Measurements from ENCODE around the gene GALNT17. TPM values are rescaled to one million over a fixed set of nuclear protein-coding genes. Genes with fewer than 3 reads are reported as not detected.

Gene GALNT17
- total RNA-seq, 1 donor, result not detected

GRCh38 chr7:71278257-71278656 lies 146.3 kb downstream of the GALNT17 start:
- no peak for DNase-seq (ENCODE audit: low read depth in 2 of 3, low spot score in 2 of 3)

GRCh38 chr7:71281261-71281660 lies 149.3 kb downstream of the GALNT17 start:
- DNase-seq (ENCODE audit: low read depth in 2 of 3, low spot score in 2 of 3), result no peak

- DNase-seq (ENCODE audit: low read depth in 2 of 3, low spot score in 2 of 3), result no peak
These were observed 151.9 kb downstream of the GALNT17 start for GRCh38 chr7:71283802-71284201.

- DNase-seq (ENCODE audit: low read depth in 2 of 3, low spot score in 2 of 3), result no peak
These were observed 153.7 kb downstream of the GALNT17 start for GRCh38 chr7:71285571-71286145.

GRCh38 chr7:71286336-71286735 lies 154.4 kb downstream of the GALNT17 start:
- no peak for DNase-seq (ENCODE audit: low read depth in 2 of 3, low spot score in 2 of 3)

- DNase-seq (ENCODE audit: low read depth in 2 of 3, low spot score in 2 of 3), result no peak
These were observed 155.0 kb downstream of the GALNT17 start for GRCh38 chr7:71286924-71287323.

- no peak for DNase-seq (ENCODE audit: low read depth in 2 of 3, low spot score in 2 of 3)
These were observed 158.5 kb downstream of the GALNT17 start for GRCh38 chr7:71290452-71290851.

- DNase-seq (ENCODE audit: low read depth in 2 of 3, low spot score in 2 of 3), result no peak
These were observed 166.4 kb downstream of the GALNT17 start for GRCh38 chr7:71298378-71298777.

GRCh38 chr7:71300086-71300485 lies 168.1 kb downstream of the GALNT17 start:
- no peak for DNase-seq (ENCODE audit: low read depth in 2 of 3, low spot score in 2 of 3)

GRCh38 chr7:71300603-71301002 lies 168.7 kb downstream of the GALNT17 start:
- no peak for DNase-seq (ENCODE audit: low read depth in 2 of 3, low spot score in 2 of 3)

GRCh38 chr7:71301167-71301566 lies 169.2 kb downstream of the GALNT17 start:
- no peak for DNase-seq (ENCODE audit: low read depth in 2 of 3, low spot score in 2 of 3)

- no peak for DNase-seq (ENCODE audit: low read depth in 2 of 3, low spot score in 2 of 3)
These were observed 171.6 kb downstream of the GALNT17 start for GRCh38 chr7:71303566-71303965.

GRCh38 chr7:71308096-71308495 lies 176.2 kb downstream of the GALNT17 start:
- DNase-seq (ENCODE audit: low read depth in 2 of 3, low spot score in 2 of 3), result no peak

GRCh38 chr7:71311576-71311975 lies 179.6 kb downstream of the GALNT17 start:
- DNase-seq (ENCODE audit: low read depth in 2 of 3, low spot score in 2 of 3), result no peak

GRCh38 chr7:71312755-71313490 lies 181.0 kb downstream of the GALNT17 start:
- no peak for DNase-seq (ENCODE audit: low read depth in 2 of 3, low spot score in 2 of 3)

GRCh38 chr7:71313553-71313952 lies 181.6 kb downstream of the GALNT17 start:
- DNase-seq (ENCODE audit: low read depth in 2 of 3, low spot score in 2 of 3), result no peak

- DNase-seq (ENCODE audit: low read depth in 2 of 3, low spot score in 2 of 3), result no peak
These were observed 189.0 kb downstream of the GALNT17 start for GRCh38 chr7:71320916-71321315.

GRCh38 chr7:71322201-71322600 lies 190.3 kb downstream of the GALNT17 start:
- no peak for DNase-seq (ENCODE audit: low read depth in 2 of 3, low spot score in 2 of 3)

GRCh38 chr7:71323726-71324125 lies 191.8 kb downstream of the GALNT17 start:
- no peak for DNase-seq (ENCODE audit: low read depth in 2 of 3, low spot score in 2 of 3)

- DNase-seq (ENCODE audit: low read depth in 2 of 3, low spot score in 2 of 3), result no peak
These were observed 193.2 kb downstream of the GALNT17 start for GRCh38 chr7:71325151-71325550.

- no peak for DNase-seq (ENCODE audit: low read depth in 2 of 3, low spot score in 2 of 3)
These were observed 194.7 kb downstream of the GALNT17 start for GRCh38 chr7:71326595-71326994.

- no peak for DNase-seq (ENCODE audit: low read depth in 2 of 3, low spot score in 2 of 3)
These were observed 196.0 kb downstream of the GALNT17 start for GRCh38 chr7:71327946-71328345.

Data from hematopoietic multipotent progenitor cell (in vitro differentiated cells).